Smooth muscle cell of the brain vasculature (primary cell): ENCODE data around the gene KAT6B.
A peak's percentile ranks its signal among the peaks of the same experiment; 100 is the strongest.

Source experiments
- DNase-seq: peaks from one replicate; pipeline ENCODE4 v3.0.0-alpha.2; 2012; ENCODE audit warnings: low read depth, low spot score

Gene KAT6B

DNA sequence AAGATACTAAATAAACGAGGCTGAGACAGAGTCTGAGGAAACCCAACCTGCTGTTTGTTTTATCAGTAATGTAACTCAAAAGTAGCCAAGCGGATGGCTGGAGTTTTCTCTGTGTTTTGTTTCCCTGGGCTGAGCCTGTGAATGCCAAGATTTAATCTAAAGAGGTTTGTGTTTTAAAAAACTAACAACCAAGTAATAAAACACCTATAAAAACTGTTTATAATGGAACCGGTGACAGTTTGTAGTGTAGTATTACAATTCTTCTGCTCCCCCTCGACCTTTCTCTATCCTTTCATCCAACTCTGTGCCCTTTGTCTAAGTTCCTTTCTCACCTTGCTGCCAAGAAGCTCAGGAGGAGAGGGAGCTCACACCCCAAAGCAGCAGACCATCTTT is 2.6 kb upstream of the KAT6B start:
- DNase-seq: no peak

DNA sequence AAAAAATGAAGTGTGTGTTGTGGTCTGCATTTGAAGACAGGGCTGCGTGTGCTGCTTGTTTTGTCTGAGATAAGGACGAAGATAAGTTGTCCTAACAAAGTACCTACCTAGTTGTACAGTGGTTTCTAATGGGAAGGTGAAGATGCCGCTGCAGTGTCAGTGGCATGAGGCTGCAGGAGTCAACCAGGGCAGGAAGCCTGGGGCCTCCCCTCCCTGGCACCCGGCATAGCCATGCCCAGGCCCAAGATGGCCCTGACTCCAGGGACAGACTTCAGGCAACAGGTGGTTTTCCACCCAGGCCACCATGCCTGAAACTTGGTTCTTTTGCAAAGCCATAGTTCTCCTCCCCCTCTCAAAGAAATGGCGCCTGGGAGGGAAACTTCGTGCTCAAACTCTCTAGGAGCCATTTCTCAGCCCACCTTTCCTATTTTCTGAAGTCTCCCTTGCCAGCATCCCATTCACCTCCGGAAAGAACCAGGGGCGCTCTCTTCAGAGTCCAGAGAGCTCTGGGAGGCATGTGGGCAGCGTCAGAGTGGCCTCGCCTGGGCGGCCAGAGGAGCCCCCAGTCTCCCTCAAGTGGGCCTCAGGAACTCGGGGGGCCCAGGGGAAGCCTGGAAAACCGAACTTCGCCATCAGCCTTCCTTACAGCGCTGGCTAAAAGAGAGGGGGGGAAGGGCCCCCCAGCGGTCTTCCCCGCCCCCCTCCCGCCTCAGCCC is 2.1 kb upstream of the KAT6B start:
- no peak for DNase-seq

DNA sequence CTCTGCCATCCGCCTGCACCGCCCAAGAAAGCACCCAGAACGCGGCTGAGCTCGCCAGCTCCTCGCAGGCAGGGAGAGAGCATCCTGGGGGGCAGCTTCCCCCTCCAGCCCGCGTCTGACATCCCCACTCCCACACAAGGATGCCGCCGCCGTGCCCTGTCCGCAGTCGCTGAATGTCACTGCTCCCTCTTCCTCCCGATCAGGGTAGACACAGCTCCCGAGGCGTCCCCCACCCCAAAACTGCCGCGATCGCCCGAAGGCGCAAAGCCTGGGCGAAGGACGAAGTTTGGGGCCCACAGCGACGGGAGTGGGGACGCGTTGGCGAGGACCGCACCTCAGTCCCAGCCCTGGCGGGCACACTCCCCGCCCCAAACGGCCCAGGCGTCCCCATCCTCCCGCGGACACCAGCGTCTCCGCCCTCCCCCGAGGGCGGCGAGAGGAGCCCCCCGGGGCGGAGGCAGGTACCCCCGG is 1.5 kb upstream of the KAT6B start:
- no peak for DNase-seq

DNA sequence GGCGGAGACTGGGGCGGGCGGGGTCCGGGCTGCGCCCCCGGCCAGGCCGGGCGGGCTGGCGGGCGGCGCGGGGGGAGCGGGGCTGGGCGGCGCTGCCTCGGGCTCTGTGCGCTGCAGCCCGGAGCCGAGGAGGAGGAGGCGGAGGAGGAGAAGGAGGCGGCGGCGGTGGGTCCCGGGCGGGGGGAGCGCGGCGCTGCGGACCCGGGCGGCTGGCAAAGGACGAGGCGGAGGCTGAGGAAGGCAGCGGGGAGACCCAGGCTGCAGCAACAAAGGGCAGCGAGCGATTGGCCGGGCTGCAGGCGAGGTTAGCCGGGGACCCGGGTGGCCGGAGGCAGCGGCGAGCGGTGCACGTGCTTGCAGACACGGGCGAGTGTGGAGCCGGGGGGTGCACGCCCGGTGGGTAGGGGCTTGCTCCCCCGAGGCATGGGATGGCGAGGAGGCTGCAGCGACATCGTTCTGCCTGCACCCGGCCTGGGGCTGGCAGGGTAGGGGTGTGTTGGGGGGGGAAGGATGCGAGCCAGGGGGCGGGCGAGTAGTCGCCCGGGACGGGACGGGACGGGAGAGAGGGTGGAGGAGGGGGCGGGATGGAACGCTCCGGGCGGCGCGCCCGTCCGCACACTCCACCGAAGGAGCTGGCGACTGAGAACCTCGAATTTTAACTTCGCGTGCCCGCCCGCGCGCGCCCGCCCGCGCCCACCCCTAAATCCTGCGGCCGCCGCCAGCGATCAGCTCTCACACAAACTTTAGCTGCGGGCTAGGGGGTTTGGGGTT is 844 bp upstream of the KAT6B start:
- DNase-seq: peak; percentile 17

DNA sequence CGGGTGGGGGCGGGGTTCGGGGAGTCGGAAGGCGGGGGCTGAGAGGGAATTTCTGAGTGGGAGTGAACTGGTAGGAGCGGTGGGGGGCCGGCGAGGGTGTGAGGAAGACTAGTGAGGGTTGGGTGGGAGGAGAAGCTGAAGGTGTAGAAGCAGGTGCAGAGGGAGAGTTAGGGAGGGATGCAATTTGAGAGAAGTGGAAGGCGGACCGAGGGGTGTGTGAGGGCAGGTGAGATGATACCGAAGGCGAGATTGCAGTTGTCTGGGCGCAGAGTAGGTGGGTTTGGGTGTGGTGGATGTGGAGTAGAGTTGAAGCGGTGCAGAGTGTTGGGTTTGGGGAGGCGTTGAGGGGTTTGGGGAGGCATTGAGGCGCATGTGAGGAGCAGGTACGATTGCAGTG is 643 bp downstream of the KAT6B start:
- no peak for DNase-seq

DNA sequence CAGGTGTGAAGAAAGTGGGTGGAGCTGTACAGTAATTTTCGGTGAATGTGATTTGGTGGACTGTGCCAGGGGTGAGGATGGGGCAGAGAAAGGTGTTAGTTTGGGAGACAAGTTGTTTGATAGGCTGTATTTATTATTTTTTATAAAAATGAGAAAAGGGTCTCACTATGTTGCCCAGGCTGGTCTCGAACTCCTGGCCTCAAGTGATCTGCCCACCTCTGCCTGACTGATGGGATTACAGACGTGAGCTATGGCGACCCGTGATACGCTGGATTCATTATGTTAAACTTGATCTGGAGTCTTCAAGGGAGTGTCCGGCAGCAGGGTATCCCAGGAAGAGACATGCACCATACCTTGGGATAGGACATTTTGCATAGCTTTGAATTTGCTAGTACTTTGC is 1.3 kb downstream of the KAT6B start:
- DNase-seq: no peak

DNA sequence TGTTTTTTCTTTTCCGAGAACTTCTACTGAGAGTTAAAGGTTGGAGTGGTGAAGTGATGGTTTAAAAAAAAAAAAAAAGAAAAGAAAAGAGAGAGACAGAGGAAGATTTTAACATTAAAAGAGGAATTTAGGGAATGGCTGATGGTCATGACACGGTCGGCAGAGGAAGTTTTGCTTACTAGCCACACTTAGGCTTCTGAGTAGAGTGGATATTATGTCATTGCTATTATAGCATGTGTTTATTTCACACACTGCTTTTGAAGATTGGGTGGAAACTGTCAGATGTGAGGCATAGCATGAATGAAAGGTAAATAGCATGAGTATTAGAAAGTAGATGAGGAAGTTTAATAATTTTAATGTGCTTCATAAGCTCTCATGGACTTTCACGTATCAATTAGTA is 2.5 kb downstream of the KAT6B start:
- no peak for DNase-seq

DNA sequence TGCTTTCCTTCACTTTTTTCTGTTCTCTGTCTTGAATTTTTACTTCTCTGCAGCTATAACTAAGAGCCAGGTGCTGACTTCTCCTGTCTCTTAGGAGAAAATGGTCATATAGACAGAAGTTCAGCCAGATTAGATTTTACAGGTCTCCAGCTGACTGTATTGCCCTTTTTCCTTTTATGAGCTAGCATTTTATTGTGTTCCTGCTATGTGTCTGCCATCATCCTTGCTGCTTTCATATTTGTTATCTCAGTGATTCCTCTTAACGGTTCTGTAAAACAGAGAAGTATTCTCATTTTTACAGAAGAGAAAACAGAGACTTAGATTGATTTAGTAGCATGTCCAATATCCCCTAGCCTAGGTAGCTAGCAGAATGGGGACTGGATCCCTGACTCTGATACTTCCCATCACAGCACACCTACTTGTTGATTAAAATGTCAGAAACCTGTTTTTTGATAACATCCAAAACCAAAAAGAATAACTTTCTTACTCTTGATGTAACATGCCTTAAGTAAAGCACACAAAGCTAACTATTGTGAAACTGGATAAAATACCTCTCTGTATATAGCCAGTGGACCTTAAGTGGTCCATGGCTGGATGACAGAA is 5.2 kb downstream of the KAT6B start:
- no peak for DNase-seq

DNA sequence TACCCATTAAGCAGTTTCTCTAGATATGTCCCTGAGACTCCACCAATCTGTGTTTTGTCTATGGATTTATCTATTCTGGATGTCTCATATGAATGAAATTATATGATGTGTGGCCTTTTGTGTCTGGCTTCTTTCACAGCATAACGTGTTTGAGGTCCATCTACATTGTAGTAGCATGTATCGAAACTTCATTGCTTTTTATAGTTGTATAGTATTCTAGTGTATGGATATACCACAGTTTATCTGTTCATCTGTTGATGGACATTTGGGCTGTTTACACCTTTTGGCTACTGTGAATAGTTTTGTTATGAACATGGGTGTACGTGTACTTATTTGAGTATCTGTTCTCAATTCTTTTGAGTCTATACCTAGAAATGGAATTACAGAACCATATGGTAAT is 9.6 kb downstream of the KAT6B start:
- DNase-seq: no peak

DNA sequence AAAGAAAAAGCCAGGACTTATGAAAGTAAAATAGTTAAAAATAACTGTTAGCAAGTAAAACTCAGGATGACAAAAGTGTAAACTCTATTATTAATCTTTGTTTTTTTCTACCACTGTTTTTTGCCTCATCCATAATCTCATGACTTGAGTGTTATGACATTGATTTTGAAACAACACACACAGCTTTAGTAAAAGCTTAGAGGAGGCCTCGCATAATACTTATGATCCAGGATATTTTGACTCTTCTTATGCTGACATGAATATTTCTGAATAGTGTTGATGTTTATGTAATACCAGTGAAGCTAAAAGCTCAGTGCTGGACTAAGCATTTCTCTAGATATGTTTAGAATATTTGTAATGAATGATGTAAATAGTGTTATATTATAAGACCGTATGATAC is 10.5 kb downstream of the KAT6B start:
- no peak for DNase-seq

DNA sequence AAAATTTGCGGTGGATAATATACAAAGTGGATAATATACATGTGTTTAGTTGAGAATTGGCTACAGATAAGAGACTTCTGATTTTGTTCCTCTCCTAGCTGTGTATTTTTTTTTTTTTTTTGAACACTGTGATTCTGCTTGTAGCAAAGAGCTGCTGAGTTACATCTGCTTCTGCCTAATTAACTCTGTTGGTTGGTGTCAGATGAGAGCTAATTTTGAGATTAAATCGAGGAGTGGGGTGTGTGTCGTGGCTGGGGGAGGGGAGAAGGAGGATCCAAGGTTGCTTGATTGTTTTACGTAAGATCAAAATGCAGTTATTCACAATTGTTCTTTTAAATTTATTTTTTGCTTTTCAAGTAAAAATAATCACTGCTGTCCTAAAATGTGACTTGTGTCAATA is 11.3 kb downstream of the KAT6B start:
- DNase-seq: no peak

DNA sequence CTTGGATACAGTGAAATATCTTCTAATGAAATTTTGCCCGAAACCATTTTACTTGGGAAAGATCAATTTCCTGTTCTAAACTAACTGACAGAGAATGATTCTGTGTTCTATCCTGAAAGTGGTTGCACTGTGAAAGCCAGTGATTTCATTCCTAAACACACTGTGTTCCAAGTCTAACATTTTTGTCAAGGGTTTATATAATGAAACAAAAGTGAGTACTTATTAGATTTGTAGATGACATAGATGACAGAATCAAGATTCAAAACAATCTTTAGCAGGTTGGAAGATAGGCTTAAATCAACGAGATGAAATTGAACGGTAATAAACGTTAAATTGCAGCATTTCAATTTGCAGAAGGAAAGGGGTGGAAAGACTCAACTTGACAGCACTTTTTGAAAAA is 13.3 kb downstream of the KAT6B start:
- DNase-seq: no peak

DNA sequence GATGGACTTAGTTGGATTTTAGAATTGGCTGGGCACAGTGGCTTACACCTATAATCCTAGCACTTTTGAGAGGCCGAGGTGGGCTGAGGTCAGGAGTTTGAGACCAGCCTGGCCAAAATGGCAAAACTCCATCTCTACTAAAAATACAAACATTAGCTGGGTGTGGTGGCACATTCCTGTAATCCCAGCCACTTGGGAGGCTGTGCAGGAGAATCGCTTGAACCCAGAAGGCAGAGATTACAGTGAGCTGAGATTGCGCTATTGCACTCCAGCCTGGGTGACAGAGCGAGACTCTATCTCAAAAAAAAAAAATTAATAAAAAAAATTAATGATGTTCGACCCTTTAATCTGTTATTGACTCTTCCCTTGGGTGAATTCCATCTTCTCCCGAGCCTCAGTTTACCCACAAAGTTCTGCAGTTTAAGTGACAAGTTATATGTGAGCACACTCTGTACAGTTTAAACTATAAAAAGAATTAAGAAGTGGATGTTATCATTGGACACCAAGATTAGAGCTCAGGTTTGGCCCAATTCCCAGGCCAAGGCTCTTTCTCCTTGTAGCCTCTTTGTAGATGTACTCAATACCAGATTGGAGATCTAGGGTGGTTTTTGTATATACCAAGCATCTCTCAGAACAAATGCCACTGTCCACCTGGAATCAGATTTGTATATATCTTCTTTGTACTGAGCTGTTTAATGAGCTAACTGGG is 15.0 kb downstream of the KAT6B start:
- no peak for DNase-seq

DNA sequence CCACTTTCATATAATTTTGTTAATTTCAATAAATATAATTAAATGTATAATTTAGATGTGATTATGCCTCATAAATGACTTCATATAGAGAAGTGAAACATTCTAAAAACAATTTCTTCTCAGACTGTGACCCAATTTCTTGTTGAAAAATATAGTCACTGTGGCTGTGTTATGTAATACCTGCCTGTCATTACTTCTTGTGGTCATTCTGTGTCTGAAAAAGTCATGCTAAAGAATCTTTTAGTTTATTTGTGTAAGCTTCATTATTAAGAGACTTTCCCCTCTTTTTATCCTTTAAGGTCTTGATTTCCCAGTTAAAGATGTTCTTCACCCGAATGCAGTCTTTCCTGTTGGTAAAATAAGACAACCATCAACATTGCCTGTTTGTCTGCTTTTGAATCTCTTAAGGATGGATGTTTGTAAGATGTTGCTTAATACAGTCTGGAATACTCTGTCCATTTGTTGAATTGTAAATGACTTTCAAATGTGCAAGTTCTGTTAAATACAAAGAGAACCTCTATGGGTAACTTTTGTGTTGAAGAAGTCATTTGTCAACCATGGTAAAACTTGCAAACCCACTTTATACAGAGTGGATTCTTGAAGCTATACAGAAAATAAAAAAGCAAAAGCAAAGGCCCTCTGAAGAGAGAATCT is 16.0 kb downstream of the KAT6B start:
- DNase-seq: no peak

DNA sequence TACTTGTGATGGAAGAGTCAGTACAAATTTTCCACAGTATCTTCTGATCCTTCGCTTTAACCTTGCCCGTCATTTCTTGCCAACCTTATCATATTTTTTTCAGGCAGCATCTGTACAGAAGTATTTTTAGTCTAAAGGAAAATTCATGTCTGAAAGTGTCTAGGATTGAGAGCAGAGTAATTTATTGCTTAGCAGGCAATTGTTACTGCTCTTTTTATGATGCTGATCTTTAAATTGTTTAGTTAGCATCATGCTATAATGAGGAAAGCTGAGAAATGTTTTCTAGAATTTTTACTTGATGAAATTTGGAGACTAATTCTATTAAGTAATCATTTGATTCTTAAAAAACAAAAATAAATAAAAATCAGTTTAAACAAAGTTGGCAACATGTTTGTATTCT is 20.6 kb downstream of the KAT6B start:
- no peak for DNase-seq

DNA sequence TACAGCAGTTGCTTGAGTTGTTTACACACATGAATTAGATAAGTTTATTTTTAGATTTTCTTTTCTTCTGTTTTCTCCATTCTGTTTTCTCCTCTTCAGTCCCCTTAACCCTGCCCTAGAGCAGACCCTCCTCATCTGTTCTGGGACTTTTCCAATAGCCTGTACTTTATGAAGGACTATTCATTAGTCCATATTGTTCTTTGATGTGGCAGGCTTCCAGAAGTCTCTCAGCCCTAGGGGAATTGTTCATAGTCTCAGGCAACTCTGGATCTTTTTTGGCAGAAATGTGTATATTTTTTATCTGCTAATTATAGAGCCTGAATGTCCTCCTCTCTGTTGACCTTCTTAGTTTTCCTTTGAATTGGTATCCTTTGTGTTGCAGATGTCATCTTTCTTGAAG is 25.4 kb downstream of the KAT6B start:
- DNase-seq: no peak

DNA sequence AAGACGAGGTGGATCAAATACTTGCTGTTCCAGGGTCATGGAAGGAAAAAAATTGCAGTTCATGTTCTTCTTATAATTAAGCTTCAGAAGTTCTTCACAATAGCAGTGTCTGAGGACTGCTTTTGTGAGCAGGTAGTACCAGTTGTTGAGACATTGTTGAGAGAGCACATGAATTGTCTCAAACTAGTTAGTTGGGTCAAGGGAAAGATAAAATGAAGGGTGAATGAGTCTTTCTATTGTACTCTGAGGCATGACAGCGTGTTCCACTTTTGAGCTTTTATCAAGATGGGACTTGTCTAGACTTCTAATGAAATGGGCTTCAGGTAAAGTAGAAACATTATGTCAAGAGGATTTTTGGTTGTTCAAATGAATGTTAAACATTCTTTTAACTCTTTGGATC is 26.0 kb downstream of the KAT6B start:
- DNase-seq: no peak

DNA sequence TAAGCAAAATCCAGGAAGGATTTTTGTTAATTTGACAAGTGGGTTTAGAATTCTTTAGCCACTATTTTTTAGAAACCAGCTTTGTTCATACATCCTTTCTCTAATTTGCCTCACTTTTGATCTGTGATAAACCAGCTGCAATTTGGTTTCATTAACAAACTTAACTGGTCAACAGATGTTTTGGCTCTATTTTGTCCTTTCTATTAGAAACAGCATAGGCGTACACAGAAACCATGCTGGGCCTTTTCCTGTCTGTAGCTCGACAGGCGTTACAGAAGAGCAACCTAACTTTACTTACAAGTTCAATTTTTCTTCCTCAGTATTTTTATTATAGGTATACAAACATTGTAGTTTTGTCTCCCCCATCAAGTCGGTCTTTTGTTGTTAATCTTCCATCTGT is 28.2 kb downstream of the KAT6B start:
- DNase-seq: no peak

DNA sequence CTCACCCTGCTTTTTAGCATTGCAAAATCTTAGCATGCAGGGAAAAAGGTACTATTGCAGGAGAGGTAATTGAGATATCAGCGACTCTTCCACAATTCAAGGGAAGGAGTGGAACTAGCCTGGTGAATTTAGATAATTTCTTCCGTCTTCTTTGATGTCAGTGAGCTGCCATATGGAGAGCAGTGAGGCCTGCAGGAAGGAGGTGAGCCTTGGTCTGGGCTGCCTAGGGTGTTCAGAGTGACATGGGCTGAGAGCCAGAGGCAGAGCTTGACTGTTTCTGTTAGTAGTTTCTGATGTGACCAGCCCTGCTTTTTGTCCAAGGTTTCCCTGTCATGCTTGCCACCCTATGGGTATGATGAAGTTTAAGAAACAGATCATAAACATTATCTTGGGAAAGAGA is 28.6 kb downstream of the KAT6B start:
- DNase-seq: no peak

DNA sequence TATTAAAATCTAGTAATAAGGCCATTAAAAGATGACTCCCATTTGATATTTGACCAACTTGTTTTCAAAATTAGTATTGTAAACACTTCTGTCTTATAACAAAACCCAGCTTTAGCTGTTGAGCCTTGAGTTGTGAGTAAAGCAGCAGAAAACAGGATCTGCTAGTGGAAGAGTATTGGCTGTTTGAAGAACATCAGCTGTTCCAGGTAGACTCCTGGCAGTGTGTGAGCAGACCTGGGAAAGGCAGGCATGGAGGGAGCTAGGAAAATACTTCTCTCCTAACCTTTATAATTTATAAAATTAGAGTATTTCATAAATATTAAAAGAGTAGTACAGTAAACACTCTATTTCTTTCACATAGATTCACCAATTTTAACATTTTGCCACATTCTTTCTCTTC is 29.0 kb downstream of the KAT6B start:
- DNase-seq: no peak

DNA sequence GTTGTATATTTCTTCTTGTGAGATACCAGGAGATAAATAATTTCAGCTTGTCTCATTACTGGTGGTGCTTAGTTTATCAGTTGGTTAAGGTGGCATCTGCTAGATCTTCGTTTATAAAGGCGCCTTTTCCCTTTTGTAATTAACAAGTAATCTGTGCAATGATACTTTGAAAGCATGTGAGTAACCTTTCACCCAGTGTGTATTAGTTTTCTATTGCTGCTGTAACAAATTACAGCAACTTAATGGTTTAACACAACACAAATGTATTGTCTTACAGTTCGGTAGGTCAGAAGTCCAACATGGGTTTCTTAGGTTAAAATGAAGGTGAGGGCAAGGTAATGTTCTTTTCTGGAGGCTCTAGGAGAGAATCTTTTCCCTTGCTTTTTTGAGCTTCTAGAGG is 30.5 kb downstream of the KAT6B start:
- no peak for DNase-seq

DNA sequence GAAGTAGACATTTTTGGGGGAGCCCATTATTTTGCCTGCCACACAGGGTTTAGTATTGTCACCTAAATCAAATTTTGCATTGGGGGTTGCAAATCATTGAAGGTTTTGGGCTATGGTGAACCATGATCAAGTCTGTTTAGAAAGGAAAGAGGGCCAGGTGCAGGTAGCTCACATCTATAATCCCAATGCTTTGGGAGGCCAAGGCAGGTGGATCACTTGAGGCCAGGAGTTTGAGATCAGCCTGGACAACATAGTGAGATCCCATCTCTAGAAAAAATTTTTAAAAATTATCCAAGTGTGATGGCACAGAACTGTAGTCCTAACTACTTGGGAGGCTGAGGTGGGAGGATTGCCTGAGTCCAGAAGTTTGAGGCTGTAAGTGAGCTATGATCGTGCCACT is 31.2 kb downstream of the KAT6B start:
- no peak for DNase-seq
